NCI-H1417 (cell line): ENCODE measurements around the gene ATG7.
"Not testable (repeated sequence)": the region's sequence is repeated elsewhere in the genome, so short reads cannot be mapped to it uniquely, and the experiment has no call there.

Source experiments
- DNase-seq, 3 experiments: peaks; one replicate each; lab custom pipeline; 2025; lab: John Stamatoyannopoulos, UW

The ATG7 gene

GRCh38 chr3:11430207-11430606 is 158.0 kb downstream of the ATG7 start:
- DNase-seq, result no peak

- DNase-seq, result no peak
Observed at GRCh38 chr3:11430624-11431023, 158.4 kb downstream of the ATG7 start.

- DNase-seq, result no peak
Observed at GRCh38 chr3:11431319-11431718, 159.1 kb downstream of the ATG7 start.

GRCh38 chr3:11434017-11434526 is 161.9 kb downstream of the ATG7 start:
- peak in 1 of 3 experiments; percentile 11 for DNase-seq

- no peak for DNase-seq
Observed at GRCh38 chr3:11434563-11435096, 162.4 kb downstream of the ATG7 start.

GRCh38 chr3:11435440-11436165 is 163.4 kb downstream of the ATG7 start:
- DNase-seq, result no peak

GRCh38 chr3:11436775-11437174 is 164.6 kb downstream of the ATG7 start:
- no peak for DNase-seq

- DNase-seq, result no peak
Observed at GRCh38 chr3:11437506-11437905, 165.3 kb downstream of the ATG7 start.

GRCh38 chr3:11438646-11439045 is 166.4 kb downstream of the ATG7 start:
- no peak for DNase-seq

GRCh38 chr3:11441346-11441745 is 169.1 kb downstream of the ATG7 start:
- DNase-seq, result not testable (repeated sequence)

- no peak for DNase-seq
Observed at GRCh38 chr3:11444404-11444803, 172.2 kb downstream of the ATG7 start.

- not testable (repeated sequence) for DNase-seq
Observed at GRCh38 chr3:11445193-11445592, 173.0 kb downstream of the ATG7 start.

- no peak for DNase-seq
Observed at GRCh38 chr3:11445883-11446282, 173.7 kb downstream of the ATG7 start.

GRCh38 chr3:11447584-11448200 is 175.5 kb downstream of the ATG7 start:
- no peak for DNase-seq

GRCh38 chr3:11450015-11450414 is 177.8 kb downstream of the ATG7 start:
- DNase-seq, result no peak

GRCh38 chr3:11452312-11452711 is 180.1 kb downstream of the ATG7 start:
- no peak for DNase-seq

- peak in 1 of 3 experiments; percentile 9 for DNase-seq
Observed at GRCh38 chr3:11452885-11453847, 181.0 kb downstream of the ATG7 start.

GRCh38 chr3:11455956-11456355 is 183.8 kb downstream of the ATG7 start:
- DNase-seq, result no peak

- no peak for DNase-seq
Observed at GRCh38 chr3:11457135-11457534, 184.9 kb downstream of the ATG7 start.

- DNase-seq, result no peak
Observed at GRCh38 chr3:11459186-11459824, 187.1 kb downstream of the ATG7 start.

GRCh38 chr3:11461226-11461625 is 189.0 kb downstream of the ATG7 start:
- no peak for DNase-seq

- not testable (repeated sequence) for DNase-seq
Observed at GRCh38 chr3:11462673-11463072, 190.5 kb downstream of the ATG7 start.
